ENCODE data around the gene SH3RF3.

GRCh38 chr2:109271920-109272319 lies 142.9 kb downstream of the SH3RF3 start:
- TF ChIP-seq, protein P1, sequence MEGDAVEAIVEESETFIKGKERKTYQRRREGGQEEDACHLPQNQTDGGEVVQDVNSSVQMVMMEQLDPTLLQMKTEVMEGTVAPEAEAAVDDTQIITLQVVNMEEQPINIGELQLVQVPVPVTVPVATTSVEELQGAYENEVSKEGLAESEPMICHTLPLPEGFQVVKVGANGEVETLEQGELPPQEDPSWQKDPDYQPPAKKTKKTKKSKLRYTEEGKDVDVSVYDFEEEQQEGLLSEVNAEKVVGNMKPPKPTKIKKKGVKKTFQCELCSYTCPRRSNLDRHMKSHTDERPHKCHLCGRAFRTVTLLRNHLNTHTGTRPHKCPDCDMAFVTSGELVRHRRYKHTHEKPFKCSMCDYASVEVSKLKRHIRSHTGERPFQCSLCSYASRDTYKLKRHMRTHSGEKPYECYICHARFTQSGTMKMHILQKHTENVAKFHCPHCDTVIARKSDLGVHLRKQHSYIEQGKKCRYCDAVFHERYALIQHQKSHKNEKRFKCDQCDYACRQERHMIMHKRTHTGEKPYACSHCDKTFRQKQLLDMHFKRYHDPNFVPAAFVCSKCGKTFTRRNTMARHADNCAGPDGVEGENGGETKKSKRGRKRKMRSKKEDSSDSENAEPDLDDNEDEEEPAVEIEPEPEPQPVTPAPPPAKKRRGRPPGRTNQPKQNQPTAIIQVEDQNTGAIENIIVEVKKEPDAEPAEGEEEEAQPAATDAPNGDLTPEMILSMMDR (IDR thresholded peaks at IDR 0.05) = no peak
- TF ChIP-seq EZH2 (IDR thresholded peaks at IDR 0.05) (no peak), EZH2phosphoT487 (IDR thresholded peaks at IDR 0.05) (no peak)
